SHP77 (cell line): ENCODE data around the gene HCLS1.
A peak's percentile ranks its signal among the peaks of the same experiment; 100 is the strongest.
"Not testable (repeated sequence)": the region's sequence is repeated elsewhere in the genome, so short reads cannot be mapped to it uniquely, and the experiment has no call there.

Experiments used
- DNase-seq, 2 experiments: peaks; one replicate each; lab custom pipeline; 2025; lab: John Stamatoyannopoulos, UW

The HCLS1 gene

GRCh38 chr3:121595765-121596406 is 64.8 kb downstream of the HCLS1 start:
- no peak for DNase-seq

- no peak for DNase-seq
Measured at GRCh38 chr3:121594850-121595249, 65.9 kb downstream of the HCLS1 start.

- DNase-seq: not testable (repeated sequence)
Measured at GRCh38 chr3:121593806-121594205, 66.9 kb downstream of the HCLS1 start.

- DNase-seq: peak; percentile 30 to 40
Measured at GRCh38 chr3:121592856-121593702, 67.6 kb downstream of the HCLS1 start, which contains the start of gene FBXO40. Gene FBXO40, plus strand, starts transcription at chr3:121593379. Its CDS starts 27,197 bp downstream, at chr3:121620576.

GRCh38 chr3:121584418-121584817 is 76.3 kb downstream of the HCLS1 start:
- DNase-seq: no peak

GRCh38 chr3:121581691-121582090 is 79.0 kb downstream of the HCLS1 start:
- no peak for DNase-seq
